NCI-H2196 (cell line): Measurements from ENCODE around the gene SLC24A2.
"Not testable (repeated sequence)": the region's sequence is repeated elsewhere in the genome, so short reads cannot be mapped to it uniquely, and the experiment has no call there.

Source experiments
- DNase-seq: peaks from one replicate; lab custom pipeline; 2025; ENCODE audit not compliant: unreplicated experiment; lab: John Stamatoyannopoulos, UW

Gene SLC24A2

DNA sequence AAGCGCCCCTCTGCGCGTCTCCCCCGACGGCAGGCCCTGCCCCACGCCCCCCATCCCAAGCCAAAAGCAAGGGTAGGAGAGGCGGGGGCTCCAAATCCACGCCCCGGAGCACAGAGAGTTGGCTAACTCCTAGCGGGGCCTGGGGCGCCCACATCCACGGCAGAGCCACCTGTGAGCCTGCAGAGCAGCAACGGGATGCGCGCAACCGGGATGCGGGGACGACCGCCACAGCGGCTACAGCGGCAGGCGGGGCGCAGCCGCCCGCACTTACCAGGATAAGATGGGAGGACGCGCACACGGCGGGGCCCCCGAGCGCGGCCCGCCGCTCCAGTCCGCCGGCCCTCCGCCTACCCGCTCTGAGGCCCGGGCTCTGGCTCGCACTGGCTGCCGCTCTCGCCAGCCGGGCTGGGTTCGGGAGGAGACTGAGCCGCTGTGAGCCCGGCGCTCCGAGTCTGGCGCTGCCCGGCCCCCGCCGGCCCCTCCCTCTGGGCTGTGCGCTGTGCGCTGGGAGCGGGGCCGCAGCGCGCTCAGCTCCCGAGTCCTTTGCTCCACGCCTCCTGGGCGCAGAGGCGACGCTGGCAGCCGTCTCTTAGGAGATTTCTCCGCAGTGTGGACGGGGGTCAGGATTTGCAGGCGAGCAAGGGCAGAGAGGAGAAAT is at the start of gene SLC24A2:
SLC24A2 (minus strand) TSS at position 424 of the 658 bp plus-strand sequence.
- no peak for DNase-seq

DNA sequence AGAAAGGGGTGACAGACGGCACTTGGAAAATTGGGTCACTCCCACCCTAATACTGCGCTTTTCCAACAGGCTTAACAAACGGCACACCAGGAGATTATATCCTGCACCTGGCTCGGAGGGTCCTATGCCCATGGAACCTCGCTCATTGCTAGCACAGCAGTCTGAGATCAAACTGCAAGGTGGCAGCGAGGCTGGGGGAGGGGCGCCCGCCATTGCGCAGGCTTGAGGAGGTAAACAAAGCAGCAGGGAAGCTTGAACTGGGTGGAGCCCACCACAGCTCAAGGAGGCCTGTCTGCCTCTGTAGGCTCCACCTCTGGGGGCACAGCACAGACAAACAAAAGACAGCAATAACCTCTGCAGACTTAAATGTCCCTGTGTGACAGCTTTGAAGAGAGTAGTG is 44.5 kb upstream of the SLC24A2 start:
- not testable (repeated sequence) for DNase-seq

DNA sequence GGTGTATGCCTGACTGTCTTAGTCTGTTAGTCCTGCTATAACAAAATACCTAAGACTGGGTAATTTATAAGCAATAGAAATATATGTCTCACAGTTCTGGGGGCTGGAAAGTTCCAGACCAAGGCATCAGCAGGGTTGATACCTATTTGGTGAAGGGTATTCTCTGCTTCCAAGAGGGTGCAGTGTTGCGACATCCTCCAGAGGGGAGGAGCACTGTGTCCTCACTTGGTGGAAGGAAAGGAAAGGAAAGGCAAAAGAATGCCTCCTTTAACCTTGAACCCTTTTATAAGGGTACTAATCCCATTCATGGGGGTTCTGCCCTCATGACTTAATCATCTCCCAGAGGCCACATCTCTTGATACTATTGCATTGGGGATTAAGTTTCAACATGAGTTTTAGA is 42.0 kb upstream of the SLC24A2 start:
- DNase-seq, result no peak

DNA sequence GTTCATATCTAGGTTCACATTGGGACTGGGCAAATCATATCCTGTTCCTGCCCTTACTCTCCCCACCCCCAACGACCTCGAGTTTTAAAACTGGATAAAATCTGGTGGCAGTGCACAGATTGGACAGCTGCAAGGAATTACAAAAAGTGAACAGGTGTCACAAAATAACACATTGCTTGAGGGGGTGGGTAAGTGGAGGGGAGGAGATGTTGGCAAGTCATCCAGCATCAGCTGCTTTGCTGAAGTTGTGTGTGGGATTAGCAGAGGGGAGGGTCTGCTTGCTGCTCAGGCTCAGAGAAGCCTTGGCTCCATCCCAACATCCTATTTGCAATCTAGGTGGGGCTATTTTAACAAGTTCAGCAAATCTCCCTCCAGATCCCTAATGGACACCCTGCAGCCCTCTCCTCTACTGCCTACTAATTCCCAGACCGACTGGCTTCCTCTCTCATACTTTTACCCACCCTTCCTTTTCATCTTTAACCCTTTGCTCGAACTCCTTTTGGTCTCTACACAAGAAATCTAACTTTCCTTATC is 39.8 kb upstream of the SLC24A2 start:
- no peak for DNase-seq

DNA sequence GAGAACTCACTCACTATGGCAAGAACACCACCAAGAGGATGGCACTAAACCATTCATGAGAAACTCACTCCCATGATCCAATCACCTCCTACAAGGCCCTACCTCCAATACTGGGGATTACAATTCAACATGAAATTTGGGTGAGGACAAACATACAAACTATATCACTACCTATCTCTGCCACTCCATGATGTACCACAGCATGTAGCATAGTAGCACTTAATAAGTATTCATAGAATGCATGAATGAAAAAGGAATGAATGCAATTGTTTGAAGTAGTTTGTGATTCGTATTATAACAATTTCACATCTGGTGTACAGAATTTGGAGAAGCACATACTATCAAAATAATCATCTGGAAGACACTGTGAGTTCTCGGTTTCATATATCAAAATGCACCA is 27.9 kb upstream of the SLC24A2 start:
- no peak for DNase-seq

DNA sequence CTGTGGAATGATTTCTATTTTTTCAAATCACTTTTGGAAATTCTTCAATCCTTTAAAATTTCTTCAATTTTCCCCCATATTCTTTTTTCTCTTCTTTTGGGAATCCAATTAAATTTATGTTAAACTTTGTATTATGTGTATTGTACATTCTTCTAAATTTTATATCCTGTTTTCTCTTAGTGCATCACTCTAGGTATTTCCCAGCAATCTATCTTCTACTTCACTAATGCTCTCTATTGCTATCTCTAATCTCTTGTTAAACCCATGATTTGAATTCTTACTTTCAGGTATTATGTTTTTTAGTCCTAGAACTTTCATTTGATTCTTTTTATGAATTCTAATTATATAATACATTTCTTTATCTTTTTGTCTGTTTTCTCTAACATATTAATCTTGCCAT is 23.4 kb upstream of the SLC24A2 start:
- no peak for DNase-seq

DNA sequence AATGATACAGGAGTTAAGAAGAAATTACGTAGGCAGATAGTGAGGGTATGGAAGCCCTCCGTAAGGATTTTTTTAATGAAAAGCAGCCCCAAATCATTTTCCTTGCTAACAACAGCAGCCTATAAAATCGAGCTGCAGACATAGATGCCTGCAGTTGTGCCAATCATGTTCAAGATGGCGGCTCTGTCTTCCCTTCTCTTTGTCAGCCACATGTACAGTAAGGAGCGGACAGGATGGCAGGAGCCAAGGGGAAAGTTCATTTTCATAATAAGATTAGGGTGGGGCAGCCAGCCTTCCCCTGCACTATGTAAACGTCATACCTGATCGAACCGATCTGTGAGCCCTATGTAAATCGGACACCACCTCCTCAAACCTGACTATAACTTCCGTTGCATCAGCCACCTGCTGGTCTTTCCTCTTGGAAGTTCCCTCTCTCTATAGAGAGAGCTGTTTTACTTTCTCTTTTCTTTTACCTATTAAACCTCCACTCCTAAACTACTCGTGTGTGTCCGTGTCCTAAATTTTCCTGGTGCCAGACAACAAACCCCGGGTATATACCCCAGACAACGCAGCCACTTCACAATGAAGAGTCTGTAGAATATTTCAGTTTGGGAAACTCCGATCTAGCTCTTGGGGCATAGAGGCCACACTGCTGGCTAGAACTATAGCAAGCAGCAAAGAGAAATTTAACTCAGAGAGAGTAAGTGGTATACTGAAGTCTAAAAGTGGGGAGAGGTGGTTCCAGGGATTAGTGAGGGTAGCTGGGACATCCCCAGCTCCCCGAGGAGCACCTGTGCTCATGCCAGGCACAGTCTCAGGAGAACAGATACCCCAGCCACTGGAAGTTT is 20.8 kb upstream of the SLC24A2 start:
- DNase-seq, result no peak

DNA sequence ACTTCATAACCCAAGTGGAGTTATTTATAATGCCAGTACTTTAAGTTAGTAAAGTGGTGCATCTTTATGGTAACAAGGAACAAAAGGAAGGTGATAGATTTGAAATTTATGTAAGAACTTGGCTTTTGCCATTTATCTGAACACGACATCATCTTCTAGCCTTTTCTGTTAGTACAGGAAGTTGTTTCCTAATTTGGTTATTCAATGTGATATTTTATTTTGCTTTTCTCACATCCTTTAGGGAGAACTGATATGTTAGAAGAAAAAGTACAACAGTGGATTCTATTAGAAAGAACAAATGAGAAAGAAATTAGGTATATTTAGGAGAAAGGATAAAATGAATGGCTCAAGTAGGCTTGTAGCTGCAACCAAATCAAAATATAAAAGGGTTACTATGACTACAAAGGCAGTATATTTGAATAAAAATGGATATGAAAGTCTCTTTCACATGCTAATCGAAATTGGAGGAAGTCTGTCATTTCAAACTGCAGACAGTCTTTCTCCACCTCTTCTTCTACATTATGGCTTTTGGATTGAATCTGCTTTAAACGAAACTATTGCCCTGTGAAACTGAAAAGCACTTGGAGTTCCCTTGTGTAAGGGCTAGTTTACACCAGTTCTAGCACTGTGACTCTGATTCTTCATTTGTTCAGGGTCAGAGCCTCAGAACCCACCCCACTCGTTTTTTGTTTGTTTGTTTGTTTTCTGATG is 18.5 kb upstream of the SLC24A2 start:
- DNase-seq, result no peak

DNA sequence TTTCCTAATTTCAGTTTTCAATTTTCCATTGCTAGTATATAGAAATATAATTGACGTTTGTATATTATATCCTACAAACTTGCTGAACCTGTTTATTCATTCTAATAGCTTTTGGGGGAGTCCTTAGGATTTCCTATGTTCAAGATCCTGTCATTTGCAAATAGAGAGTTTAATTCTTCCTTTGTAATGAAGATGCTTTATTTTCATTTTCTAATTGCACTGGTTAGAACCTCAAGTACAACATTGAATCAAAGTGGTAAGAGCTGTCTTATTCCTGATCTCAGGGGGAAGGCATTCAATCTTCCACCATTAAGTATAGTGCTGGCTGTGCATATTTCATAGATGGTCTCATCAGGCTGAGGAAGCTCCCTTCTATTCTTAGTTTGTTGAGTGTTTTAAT is 15.6 kb upstream of the SLC24A2 start:
- DNase-seq, result no peak

DNA sequence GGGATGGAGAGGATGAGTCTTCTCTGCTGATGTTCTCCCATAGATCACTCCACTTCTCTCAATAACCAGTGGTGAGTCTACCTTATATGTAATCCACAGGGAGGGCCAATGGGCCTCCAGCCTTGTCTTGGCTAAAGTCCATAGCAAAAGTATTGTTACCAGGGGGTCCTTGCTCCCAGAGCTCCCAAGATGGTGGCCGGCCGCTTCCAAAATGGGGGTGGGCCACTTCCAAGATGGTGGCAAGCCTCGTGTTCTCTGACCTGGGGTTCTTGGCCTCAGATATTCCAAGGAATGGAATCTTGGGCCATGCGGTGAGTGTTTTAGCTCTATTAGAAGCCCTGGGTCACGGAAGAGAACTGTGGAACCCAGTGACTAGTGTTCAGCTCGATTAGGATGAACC is 12.0 kb upstream of the SLC24A2 start:
- DNase-seq, result no peak

DNA sequence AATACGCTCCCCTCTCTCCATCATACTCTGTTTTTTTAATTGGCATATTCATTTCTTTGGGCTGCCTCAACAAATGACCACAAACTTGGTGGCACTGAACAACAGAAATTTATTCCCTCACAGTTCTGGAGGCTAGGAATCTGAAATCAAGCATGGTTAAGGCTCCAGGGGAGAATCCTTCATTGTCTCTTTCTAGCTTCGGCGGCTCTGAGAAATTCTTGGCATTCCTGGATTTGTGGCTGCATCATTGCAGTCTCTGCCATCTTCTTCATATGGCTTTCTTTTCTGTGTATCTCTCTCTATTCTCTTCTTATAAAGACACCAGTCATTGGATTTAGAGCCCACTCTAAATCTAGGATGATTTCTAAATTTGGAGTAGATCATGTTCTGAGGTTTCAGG is 10.9 kb upstream of the SLC24A2 start:
- no peak for DNase-seq

DNA sequence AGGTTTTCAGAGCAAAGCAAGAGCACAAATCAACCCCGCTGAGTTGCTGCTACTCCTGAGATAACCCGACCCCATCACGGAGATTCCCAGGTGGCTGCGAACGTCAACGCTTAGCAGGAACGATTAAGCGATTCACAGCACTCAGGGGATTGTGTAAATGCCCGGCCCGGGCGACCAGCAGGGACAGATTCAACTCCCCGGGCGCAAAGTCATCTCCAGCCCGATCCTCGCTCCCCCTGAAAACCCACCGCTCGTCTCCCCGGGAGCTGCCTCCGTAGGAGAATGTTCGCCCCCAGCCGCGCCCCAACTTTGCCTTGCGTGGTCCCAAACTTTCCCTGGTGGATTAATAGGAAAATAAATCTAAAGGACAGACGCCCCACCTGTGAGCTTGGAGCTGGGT is 685 bp downstream of the SLC24A2 start:
- DNase-seq, result no peak

DNA sequence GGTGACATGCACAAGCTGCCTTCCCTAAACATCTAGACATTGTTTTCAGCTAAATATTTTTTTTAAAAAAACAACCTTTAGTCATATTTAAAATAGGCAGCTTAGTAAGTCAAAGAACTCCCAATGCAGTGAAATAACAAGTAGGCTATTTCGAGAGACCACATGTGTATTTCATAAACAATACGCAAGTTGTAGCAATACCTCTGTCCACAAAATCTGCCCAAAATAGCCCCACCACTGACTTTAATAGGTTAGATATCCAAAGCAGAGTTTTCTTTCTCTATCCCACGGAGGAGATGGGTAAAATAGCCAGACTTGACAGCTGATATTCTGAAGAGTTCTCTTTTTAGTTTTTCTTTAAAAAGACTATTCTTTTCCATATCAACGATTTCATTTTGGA is 1.2 kb downstream of the SLC24A2 start:
- DNase-seq, result no peak

DNA sequence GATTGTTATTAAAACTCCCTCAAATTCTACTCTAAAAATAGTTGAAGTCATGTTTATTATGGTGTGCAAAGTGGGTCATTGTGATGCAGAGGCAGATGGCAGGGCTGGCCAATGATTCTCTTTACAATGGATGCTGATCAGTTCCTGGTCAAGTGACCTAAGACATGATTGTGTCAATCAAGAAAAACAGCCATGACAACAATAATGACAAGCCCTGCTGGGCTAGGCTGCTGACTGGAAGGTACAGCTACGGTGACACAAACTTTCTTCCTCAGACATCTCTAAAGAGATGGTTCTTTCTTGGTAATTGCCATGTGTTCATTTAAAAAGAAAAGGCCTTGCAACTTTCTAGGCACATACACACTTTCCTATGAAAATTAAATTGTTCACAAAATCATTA is 3.6 kb downstream of the SLC24A2 start:
- DNase-seq, result no peak

DNA sequence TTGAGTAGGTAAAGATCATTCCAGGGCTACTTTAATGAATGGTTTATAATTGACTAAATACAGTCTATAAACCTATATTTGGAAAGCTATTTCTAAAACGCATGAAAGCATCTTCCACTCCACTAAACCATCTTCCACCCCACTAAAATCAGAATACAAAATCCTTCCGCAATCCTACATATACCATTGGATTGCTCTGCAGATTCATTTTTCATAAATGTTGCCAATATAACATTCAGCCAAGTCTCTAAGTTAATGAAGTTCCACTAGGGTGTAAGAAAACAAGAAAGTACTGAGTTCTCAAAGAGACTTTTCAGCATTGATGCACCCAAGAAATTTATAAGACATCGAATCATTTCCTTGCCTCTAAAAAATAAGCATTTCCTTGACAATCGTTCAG is 4.7 kb downstream of the SLC24A2 start:
- DNase-seq, result no peak

DNA sequence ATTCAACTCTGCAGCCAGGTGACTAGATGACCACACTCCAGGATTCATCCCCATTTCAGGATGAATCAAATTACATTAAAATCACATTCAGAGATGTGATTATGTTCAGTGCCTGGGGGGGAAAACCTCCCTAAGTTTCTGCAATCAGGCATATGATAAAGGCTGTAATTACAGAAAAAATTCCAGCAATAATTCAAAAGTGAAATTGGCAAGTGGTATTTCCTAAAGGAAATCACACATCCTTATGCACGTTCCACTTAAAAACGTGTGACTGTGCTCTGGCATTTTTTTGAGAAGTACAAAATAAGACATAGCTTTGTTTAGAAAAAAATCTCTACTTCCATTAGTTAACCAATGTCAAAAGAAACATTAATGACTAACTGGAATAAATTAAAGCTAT is 5.3 kb downstream of the SLC24A2 start:
- no peak for DNase-seq

DNA sequence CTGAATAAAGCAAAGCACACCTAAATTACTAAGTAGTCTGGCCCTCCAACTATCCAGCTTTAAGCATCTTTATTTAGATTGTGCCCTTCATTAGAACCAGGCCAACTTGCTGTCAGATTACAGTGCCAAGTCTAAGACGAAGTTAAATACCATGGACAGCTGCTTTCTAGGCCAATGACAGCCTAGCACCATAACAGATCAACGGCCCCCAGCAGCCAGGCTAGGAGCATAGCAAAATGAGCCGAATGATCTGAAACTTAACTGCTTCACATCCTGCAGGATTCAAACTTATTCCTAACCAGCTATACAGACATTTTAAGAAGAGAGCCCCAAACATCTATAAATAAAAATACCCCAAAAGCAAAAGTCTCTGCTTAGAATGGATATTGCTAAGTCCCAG is 6.8 kb downstream of the SLC24A2 start:
- no peak for DNase-seq

DNA sequence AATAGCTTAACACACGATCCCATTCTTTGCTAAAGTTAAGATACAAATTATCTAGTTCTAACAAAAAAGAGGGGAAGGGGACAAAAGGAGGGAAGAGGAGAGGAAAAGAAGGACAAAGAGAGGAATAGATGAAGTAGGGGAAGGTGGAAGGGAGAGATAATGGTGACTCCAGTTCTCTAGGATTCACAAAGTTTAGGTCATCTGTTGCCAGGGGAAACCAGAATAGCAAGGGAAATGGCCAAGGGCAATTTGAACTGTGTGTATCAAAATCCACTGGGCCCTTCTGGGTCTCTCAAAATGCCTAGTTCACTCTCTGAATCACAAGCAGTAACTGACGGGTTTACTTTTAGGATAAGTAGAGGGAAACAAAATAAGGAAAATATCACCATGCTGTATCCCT is 7.6 kb downstream of the SLC24A2 start:
- DNase-seq, result no peak

DNA sequence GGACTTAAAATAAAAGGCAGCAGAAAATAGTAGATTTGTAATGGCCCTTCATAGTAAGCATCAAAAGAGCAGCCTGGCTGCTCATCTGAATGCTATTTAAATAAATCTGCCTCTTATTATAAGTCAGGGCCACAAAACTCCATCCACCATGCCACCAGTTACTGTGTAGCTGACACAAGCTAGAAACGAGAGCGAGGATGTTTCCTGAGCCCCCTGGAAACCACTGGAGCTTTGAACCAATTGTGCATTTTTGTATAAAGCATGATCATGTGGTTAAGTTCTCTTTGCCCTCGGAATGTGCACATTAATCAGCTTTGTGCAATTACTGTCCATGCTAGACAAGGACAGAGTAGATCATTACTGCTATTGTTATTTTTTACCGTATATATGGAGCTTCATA is 17.4 kb downstream of the SLC24A2 start:
- no peak for DNase-seq

DNA sequence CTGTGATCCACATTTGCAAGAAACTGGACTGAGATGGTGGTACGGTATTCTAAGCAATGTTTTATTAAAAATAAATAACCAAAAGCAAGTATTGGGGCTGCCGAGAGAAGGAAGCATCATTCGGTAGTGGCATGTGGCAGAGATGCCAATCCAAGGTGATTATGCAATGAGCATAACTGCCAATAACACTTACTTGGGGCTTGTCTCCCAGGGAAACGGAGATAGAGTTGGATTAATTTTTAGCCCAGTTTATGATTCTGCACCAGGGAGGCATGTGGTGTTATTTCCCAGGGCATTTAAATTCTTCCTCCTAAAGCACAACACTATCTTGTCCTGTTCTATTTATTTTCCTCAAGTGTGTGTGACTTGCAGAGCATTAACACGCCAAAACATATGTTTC is 17.9 kb downstream of the SLC24A2 start:
- no peak for DNase-seq

DNA sequence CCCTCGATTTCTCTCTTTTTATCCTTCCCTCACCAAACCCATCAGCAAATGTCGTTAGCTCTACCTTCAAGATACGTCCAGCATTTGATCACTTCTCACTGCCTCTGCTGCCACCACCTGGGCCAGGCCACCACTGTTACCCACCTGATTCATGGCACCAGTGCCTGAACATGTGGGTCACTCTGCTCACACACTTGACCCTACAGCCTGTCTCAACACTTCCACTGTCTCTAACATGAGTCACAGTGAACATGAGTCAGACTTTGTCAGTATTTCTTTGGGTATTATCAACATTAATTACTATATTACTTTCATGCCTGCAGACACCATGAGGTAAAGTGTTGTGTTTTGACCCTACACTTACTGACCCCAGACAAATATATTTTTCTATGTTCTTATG is 19.6 kb downstream of the SLC24A2 start:
- no peak for DNase-seq

DNA sequence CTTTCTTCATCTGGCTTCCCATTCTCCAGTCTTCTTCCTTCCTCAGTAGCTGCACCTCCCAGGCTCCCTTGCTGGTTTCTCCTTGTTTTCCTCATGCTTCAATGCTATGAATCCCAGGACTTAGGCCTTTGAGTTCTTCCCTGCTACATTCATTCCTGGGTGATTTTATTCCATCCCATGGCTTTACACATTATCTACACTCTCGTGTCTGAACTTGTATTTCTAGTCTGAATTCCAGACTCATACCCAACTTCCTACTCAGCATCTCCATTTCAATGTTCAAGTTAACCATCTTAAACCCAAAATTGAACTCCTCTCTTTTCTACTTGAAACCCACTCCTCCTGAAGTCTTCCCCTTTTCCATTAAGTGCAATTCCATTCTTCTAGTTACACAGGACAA is 20.0 kb downstream of the SLC24A2 start:
- DNase-seq, result no peak
